Limb (tissue), 2 donors: ENCODE results near the gene CDK15.
A peak's percentile ranks its signal among the peaks of the same experiment; 100 is the strongest.

ENCODE experiments used
- DNase-seq, 2 donors: peaks; one replicate each; pipeline ENCODE4 v3.0.0-alpha.2; 2016; ENCODE audit errors: extremely low spot score in 2 of 2

CDK15 gene

GRCh38 chr2:201866643-201867473, 60.5 kb downstream of the CDK15 start:
- no peak for DNase-seq

- DNase-seq = no peak
These were observed 65.1 kb downstream of the CDK15 start for GRCh38 chr2:201871471-201871870.

- DNase-seq = no peak
These were observed 66.3 kb downstream of the CDK15 start for GRCh38 chr2:201872591-201872990.

GRCh38 chr2:201879996-201880395, 73.7 kb downstream of the CDK15 start:
- no peak for DNase-seq

- no peak for DNase-seq
These were observed 74.2 kb downstream of the CDK15 start for GRCh38 chr2:201880579-201880978.

- no peak for DNase-seq
These were observed 74.8 kb downstream of the CDK15 start for GRCh38 chr2:201880993-201881611.

- DNase-seq = no peak
These were observed 75.4 kb downstream of the CDK15 start for GRCh38 chr2:201881741-201882140.

GRCh38 chr2:201882353-201883090, 76.2 kb downstream of the CDK15 start:
- DNase-seq = peak in 1 of 2 donors; percentile 45

GRCh38 chr2:201883606-201884369, 77.5 kb downstream of the CDK15 start:
- DNase-seq = peak; percentile 63 to 68

- DNase-seq = no peak
These were observed 80.2 kb downstream of the CDK15 start for GRCh38 chr2:201886504-201886903.

- no peak for DNase-seq
These were observed 81.6 kb downstream of the CDK15 start for GRCh38 chr2:201887773-201888425.

GRCh38 chr2:201888426-201888800, 82.1 kb downstream of the CDK15 start:
- no peak for DNase-seq

- DNase-seq = no peak
These were observed 84.1 kb downstream of the CDK15 start for GRCh38 chr2:201890453-201890852.

GRCh38 chr2:201891676-201892075, 85.3 kb downstream of the CDK15 start:
- no peak for DNase-seq

- no peak for DNase-seq
These were observed 86.2 kb downstream of the CDK15 start for GRCh38 chr2:201892516-201892915.

GRCh38 chr2:201900362-201900761, 94.0 kb downstream of the CDK15 start:
- DNase-seq = no peak

- no peak for DNase-seq
These were observed 95.4 kb downstream of the CDK15 start for GRCh38 chr2:201901786-201902185.

- DNase-seq = no peak
These were observed 98.4 kb downstream of the CDK15 start for GRCh38 chr2:201904538-201905420.

GRCh38 chr2:201906777-201907562, 100.6 kb downstream of the CDK15 start:
- no peak for DNase-seq
